ENCODE measurements around the gene PITX3. TPM values are rescaled to one million over a fixed set of nuclear protein-coding genes. Genes with fewer than 3 reads are reported as not detected.
"Not testable (repeated sequence)": the region's sequence is repeated elsewhere in the genome, so short reads cannot be mapped to it uniquely, and the experiment has no call there.

PITX3 gene
- total RNA-seq, 4 donors from 2014 or later = not detected

DNA sequence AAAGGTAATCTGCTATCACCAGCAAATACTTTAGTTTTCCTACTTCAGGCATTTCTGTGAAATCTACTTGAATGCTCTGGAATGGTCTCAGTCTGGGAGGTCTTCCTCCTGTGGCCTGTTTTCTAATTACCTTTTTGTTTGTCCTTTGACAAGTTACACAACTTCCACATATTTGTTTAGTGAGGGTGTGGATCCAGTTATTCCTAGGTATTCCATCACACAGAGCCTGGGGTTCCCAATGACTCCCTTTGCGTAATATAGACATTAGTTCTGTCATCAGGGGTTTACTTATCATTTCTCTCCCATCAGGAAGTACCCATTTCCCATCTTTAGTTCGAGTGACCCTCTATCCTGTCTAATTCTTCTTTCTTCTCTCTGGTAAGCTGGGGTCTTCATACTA, 43.3 kb downstream of the PITX3 start:
- Histone ChIP-seq H3K36me3 (no peaks in the 10 kb centered on the region), H3K9me3 (no peaks in the 10 kb centered on the region), H3K4me1 (peaks cover 0 to 9% (median 0%) of the 10 kb centered on the region in 3 donors), H3K27ac (no peak overlapping the region), H3K4me3 (no peak overlapping the region), H3K27me3 (no peaks in the 10 kb centered on the region)
- WGBS, 2 donors = 68 to 79% methylated on average over 2 of the region's 2 CpGs
- intact Hi-C loops (cut with DNase I) = no loop called here
- no peak for DNase-seq
- no peak for TF ChIP-seq POLR2A (IDR thresholded peaks at IDR 0.05)
- TF ChIP-seq, protein P1, sequence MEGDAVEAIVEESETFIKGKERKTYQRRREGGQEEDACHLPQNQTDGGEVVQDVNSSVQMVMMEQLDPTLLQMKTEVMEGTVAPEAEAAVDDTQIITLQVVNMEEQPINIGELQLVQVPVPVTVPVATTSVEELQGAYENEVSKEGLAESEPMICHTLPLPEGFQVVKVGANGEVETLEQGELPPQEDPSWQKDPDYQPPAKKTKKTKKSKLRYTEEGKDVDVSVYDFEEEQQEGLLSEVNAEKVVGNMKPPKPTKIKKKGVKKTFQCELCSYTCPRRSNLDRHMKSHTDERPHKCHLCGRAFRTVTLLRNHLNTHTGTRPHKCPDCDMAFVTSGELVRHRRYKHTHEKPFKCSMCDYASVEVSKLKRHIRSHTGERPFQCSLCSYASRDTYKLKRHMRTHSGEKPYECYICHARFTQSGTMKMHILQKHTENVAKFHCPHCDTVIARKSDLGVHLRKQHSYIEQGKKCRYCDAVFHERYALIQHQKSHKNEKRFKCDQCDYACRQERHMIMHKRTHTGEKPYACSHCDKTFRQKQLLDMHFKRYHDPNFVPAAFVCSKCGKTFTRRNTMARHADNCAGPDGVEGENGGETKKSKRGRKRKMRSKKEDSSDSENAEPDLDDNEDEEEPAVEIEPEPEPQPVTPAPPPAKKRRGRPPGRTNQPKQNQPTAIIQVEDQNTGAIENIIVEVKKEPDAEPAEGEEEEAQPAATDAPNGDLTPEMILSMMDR (IDR thresholded peaks at IDR 0.05) = no peak

GRCh38 chr10:102196893-102197292, 44.4 kb downstream of the PITX3 start:
- no peaks in the 10 kb centered on the region for H3K27me3 ChIP-seq
- H3K4me1 ChIP-seq = peaks cover 0 to 9% (median 0%) of the 10 kb centered on the region in 3 donors
- intact Hi-C loops (cut with DNase I) = no loop called here
- TF ChIP-seq POLR2A (IDR thresholded peaks at IDR 0.05) = no peak
- TF ChIP-seq, protein P1 (IDR thresholded peaks at IDR 0.05) = no peak
- WGBS, 2 donors = 66 to 67% methylated on average over 2 of the region's 2 CpGs
- no peaks in the 10 kb centered on the region for H3K36me3 ChIP-seq
- DNase-seq = no peak
- no peaks in the 10 kb centered on the region for H3K9me3 ChIP-seq
- H3K27ac ChIP-seq = no peak overlapping the region
- H3K4me3 ChIP-seq = no peak overlapping the region

DNA sequence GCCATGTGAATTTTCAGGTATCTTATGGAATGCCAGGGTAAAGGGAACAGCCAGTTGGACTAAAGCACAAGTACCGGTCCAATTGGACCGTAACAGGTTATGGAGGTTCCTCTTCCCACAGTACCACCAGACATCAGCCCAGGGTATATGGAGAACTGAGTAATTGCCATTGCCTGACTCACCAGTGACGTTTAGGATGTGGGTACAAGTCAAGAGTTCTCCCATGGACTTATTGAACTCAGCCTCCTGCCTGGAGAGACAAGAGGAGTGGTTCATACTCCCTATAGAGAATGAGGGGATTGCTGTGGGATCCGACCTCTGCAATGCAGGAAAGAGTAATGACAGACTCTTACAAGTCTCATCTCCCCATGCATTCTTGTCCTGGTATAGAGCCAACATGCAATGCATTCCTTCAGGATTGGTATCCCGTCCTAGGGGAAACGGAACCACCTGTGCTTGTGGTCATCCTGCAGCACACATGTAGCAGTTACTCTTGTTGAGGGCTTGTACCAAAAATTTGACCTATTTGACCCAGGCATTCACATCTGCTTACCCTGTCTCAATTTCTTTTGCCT, 45.9 kb downstream of the PITX3 start:
- H3K27ac ChIP-seq = no peak overlapping the region
- DNase-seq = no peak
- WGBS, 2 donors = 76 to 81% methylated on average over 6 of the region's 6 CpGs
- TF ChIP-seq, protein P1 (IDR thresholded peaks at IDR 0.05) = no peak
- no peak for TF ChIP-seq POLR2A (IDR thresholded peaks at IDR 0.05)
- no peaks in the 10 kb centered on the region for H3K27me3 ChIP-seq
- H3K36me3 ChIP-seq = no peaks in the 10 kb centered on the region
- H3K9me3 ChIP-seq = no peaks in the 10 kb centered on the region
- H3K4me3 ChIP-seq = no peak overlapping the region
- H3K4me1 ChIP-seq = peaks cover 0 to 9% (median 0%) of the 10 kb centered on the region in 3 donors
- intact Hi-C loops (cut with DNase I) = no loop called here

- no peak for TF ChIP-seq POLR2A (IDR thresholded peaks at IDR 0.05)
- TF ChIP-seq, protein P1 (IDR thresholded peaks at IDR 0.05) = no peak
Measured at GRCh38 chr10:102191956-102192355, 49.4 kb downstream of the PITX3 start.

DNA sequence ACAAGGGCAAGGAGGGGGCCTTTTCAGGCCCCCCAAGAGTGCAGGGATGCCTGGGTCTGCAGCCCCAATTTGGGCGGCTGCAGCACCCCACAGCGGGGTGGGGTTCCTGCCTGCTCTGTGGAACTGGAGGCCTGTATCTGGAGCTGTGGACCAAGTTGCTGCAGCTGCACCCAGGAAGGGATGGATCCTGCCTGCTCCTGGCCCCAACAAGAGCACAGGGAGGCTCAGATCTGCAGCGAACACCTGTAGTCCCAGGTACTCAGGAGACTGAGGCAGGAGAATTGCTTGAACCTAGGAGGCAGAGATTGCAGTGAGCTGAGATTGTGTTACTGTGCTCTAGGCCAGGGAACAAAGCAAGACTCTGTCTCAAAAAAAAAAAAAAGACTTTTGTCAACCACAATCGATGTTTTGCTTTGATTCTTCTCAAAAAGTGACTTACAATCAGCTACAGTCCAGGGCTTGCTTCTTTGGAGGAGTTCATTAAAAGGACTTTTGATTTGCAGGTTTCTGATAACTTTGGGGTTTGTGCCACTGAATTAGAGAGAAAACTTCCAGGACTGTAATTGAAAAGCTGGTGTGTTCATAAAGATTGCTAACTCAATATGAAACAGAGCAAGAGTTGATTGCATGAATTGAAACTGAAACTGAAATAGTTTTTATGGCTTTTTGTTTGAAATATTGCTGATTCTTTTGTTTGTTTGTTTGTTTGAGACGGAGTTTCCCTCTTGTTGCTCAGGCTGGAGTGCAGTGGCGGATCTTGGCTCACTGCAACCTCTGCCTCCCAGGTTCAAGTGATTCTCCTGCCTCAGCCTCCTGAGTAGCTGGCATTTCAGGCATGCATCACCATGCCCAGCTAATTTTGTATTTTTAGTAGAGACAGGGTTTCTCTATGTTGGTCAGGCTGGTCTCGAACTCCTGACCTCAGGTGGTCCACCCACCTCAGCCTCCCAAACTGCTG, 52.1 kb downstream of the PITX3 start:
- 48 to 49% methylated on average over 4 to 5 of the region's 7 CpGs for WGBS, 2 donors
- intact Hi-C loops (cut with DNase I); DNase-seq; H3K9me3 ChIP-seq; H3K4me1 ChIP-seq; H3K36me3 ChIP-seq; H3K27me3 ChIP-seq: not testable (repeated sequence)
- Histone ChIP-seq H3K27ac (peak overlapping the region in 1 of 4 donors; percentile 34), H3K4me3 (peak overlapping the region in 1 of 4 donors; percentile 37)

More at GRCh38 chr10:102191956-102192355, 49.4 kb downstream of the PITX3 start:
- Histone ChIP-seq H3K4me1 (peaks cover 0 to 9% (median 8%) of the 10 kb centered on the region in 3 donors), H3K27me3 (no peaks in the 10 kb centered on the region), H3K27ac (no peak overlapping the region), H3K4me3 (no peak overlapping the region), H3K9me3 (no peaks in the 10 kb centered on the region), H3K36me3 (no peaks in the 10 kb centered on the region)
- whole genome bisulfite sequencing, 2 donors = 69 to 81% methylated on average over 7 of the region's 7 CpGs
- intact Hi-C loops (cut with DNase I) = no loop called here
- DNase-seq = no peak
